NCI-H2227 treated with DMSO at 0.1 percent for 48 hours (cell line): ENCODE measurements around the gene G6PC3.
A peak's percentile ranks its signal among the peaks of the same experiment; 100 is the strongest.

Source experiments
- DNase-seq: peaks from one replicate; lab custom pipeline; 2025; lab: John Stamatoyannopoulos, UW

Gene G6PC3

GRCh38 chr17:44122816-44123355 lies 52.4 kb downstream of the G6PC3 start:
- no peak for DNase-seq

GRCh38 chr17:44123356-44124117 lies 53.0 kb downstream of the G6PC3 start, which contains the start of gene HDAC5:
Gene HDAC5, minus strand, starts transcription at chr17:44123641. Its CDS starts 6,126 bp downstream, at chr17:44117515.
- DNase-seq = peak; percentile 89

- no peak for DNase-seq
Measured at GRCh38 chr17:44124118-44124438, 53.5 kb downstream of the G6PC3 start.
